Breast epithelium (tissue), 3 donors: ENCODE data around the gene CLEC18A.
"Not testable (repeated sequence)": the region's sequence is repeated elsewhere in the genome, so short reads cannot be mapped to it uniquely, and the experiment has no call there.

Experiments
- POLR2A ChIP-seq: fragments of 450-650 bp; IDR thresholded peaks from one replicate; pipeline ENCODE4 v1.6.1; 2016; ENCODE audit warnings: antibody characterized with exemption, mild to moderate bottlenecking, moderate library complexity
- TF ChIP-seq, protein P1 (sequence below), 3 donors: fragments of 450-650 bp; IDR thresholded peaks; one replicate each; pipeline ENCODE4 v1.5.1; 2016 to 2017; ENCODE audit warnings: antibody characterized with exemption in 3 of 3, mild to moderate bottlenecking in 3 of 3, moderate library complexity in 3 of 3

DNA sequence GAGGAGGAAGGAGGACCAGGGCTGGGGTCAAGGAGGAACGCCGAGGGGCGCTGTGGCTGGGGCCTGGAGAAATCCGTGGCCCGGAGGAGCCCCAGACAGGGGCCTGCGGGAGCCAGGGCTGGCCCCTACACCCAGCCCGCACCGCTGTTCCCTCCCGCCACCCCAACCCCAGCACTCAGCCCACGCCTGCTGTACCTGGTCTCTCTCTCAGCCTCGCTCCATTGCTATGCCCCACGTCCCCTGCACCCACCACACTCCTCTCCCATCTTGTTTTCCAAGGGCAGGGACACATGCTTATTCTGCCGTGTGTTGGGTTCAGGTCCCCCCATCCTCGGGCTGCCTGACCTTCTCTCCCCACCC lies 518 bp downstream of the CLEC18A start:
- TF ChIP-seq, protein P1, sequence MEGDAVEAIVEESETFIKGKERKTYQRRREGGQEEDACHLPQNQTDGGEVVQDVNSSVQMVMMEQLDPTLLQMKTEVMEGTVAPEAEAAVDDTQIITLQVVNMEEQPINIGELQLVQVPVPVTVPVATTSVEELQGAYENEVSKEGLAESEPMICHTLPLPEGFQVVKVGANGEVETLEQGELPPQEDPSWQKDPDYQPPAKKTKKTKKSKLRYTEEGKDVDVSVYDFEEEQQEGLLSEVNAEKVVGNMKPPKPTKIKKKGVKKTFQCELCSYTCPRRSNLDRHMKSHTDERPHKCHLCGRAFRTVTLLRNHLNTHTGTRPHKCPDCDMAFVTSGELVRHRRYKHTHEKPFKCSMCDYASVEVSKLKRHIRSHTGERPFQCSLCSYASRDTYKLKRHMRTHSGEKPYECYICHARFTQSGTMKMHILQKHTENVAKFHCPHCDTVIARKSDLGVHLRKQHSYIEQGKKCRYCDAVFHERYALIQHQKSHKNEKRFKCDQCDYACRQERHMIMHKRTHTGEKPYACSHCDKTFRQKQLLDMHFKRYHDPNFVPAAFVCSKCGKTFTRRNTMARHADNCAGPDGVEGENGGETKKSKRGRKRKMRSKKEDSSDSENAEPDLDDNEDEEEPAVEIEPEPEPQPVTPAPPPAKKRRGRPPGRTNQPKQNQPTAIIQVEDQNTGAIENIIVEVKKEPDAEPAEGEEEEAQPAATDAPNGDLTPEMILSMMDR (IDR thresholded peaks at IDR 0.05): not testable (repeated sequence)
- TF ChIP-seq POLR2A: not testable (repeated sequence)
